Measurements from ENCODE around the gene FILIP1L. TPM values are rescaled to one million over a fixed set of nuclear protein-coding genes. Genes with fewer than 3 reads are reported as not detected.

The FILIP1L gene
- total and polyA plus RNA-seq, 2 of the 13 experiments (the other 11 are each of a cell fraction or from before 2014, with no cell fraction given): 8.1 to 187 TPM

GRCh38 chr3:100086401-100086800 lies 27.9 kb downstream of the FILIP1L start:
- no TSS peak for BruUV-seq (replicated peaks)
- Histone ChIP-seq H3K36me3 (replicated peaks in 1 of 2; ENCODE audit: control insufficient read depth in 1 of 2, insufficient read depth in 2 of 2, low read length in 2 of 2) (no peaks in the 10 kb centered on the region), H3K9ac (ENCODE audit: insufficient read depth, low read depth, low read length) (no peak overlapping the region), H3K4me1 (ENCODE audit: insufficient read depth, low read length) (peaks cover 60% of the 10 kb centered on the region), H3K27ac (ENCODE audit: extremely low read length, insufficient read depth, low read length) (no peak overlapping the region), H3K27me3 (ENCODE audit: control insufficient read depth in 1 of 2, insufficient read depth in 2 of 2, low read length in 2 of 2) (no peaks in the 10 kb centered on the region), H3K9me3 (ENCODE audit: low read length) (no peaks in the 10 kb centered on the region), H3K79me2 (ENCODE audit: insufficient read depth, low read length) (no peaks in the 10 kb centered on the region), H3K4me2 (ENCODE audit: low read depth, low read length) (no peak overlapping the region), H3K4me3 (replicated peaks in 1 of 3; ENCODE audit: insufficient read depth in 1 of 3, low read depth in 2 of 3, low read length in 3 of 3) (no peak overlapping the region), H4K20me1 (ENCODE audit: insufficient read depth, low read length) (no peaks in the 10 kb centered on the region), H2AFZ (ENCODE audit: low read length) (no peak overlapping the region)
- FAIRE-seq (no peak), DNase-seq (ENCODE audit: low spot score) (no peak), ATAC-seq (no peak)
- ChIA-PET CTCF (ENCODE audit: low intra/inter-chr PET ratio, low total read pairs) (no interaction called here), POLR2A (interaction anchor here (3.2 kb wide), 1 partner anchor 10 kb away, joined by 12 read pairs; no protein-coding TSS in a partner anchor)
- intact Hi-C loops (cut with micrococcal nuclease; ENCODE audit: unreplicated experiment) (no loop called here), in situ Hi-C loops (cut with HindIII; ENCODE audit: extremely low pct_ligation_motif_present, low pct_unique_long_range_greater_than_20kb) (no loop called here)
- WGBS (ENCODE audit: low lambda C conversion rate): 94% methylated on average over 1 of the region's 1 CpG
- TF ChIP-seq ZNF670 (CRISPR knock-in tag; IDR thresholded peaks at IDR 0.05; ENCODE audit: borderline replicate concordance) (no peak), SMYD3 (CRISPR knock-in tag; IDR thresholded peaks at IDR 0.05) (no peak), MIXL1 (CRISPR knock-in tag; IDR thresholded peaks at IDR 0.05) (no peak), ZSCAN20 (CRISPR knock-in tag; IDR thresholded peaks at IDR 0.05; ENCODE audit: borderline replicate concordance) (no peak), ZNF841 (CRISPR knock-in tag; IDR thresholded peaks at IDR 0.05; ENCODE audit: borderline replicate concordance) (no peak), CREB3 (CRISPR knock-in tag; IDR thresholded peaks at IDR 0.05) (no peak), KIAA2018 (CRISPR knock-in tag; IDR thresholded peaks at IDR 0.05; ENCODE audit: borderline replicate concordance) (no peak), ZNF275 (CRISPR knock-in tag; IDR thresholded peaks at IDR 0.05; ENCODE audit: borderline replicate concordance) (no peak), ZNF615 (CRISPR knock-in tag; IDR thresholded peaks at IDR 0.05; ENCODE audit: borderline replicate concordance) (no peak), ZNF547 (CRISPR knock-in tag; IDR thresholded peaks at IDR 0.05) (no peak), ZNF530 (CRISPR knock-in tag; IDR thresholded peaks at IDR 0.05; ENCODE audit: low read depth) (no peak), PCBP1 (IDR thresholded peaks at IDR 0.05; ENCODE audit: borderline replicate concordance, low read depth, low read length) (no peak), NFE2L2 (IDR thresholded peaks at IDR 0.05; ENCODE audit: low read length) (no peak), ZNF704 (CRISPR knock-in tag; IDR thresholded peaks at IDR 0.05; ENCODE audit: borderline replicate concordance) (no peak)

Measured in HepG2 (cell line).